Rectal smooth muscle tissue (tissue), 1 donor: ENCODE results near the gene SLC35E1.

Experiments used
- H3K27ac ChIP-seq: one replicate; pipeline ENCODE4 v1.7.0; 2013; ENCODE audit warnings: low read depth, low read length, inconsistent platforms
- H3K27me3 ChIP-seq: one replicate; pipeline ENCODE4 v1.7.0; 2013; ENCODE audit warnings: low read length; ENCODE audit not compliant: control insufficient read depth, insufficient read depth
- H3K36me3 ChIP-seq: one replicate; pipeline ENCODE4 v1.7.0; 2013; ENCODE audit warnings: low read length; ENCODE audit not compliant: control insufficient read depth, insufficient read depth
- H3K4me1 ChIP-seq: one replicate; pipeline ENCODE4 v1.7.0; 2013; ENCODE audit warnings: low read length; ENCODE audit not compliant: control insufficient read depth, insufficient read depth
- H3K4me3 ChIP-seq: one replicate; pipeline ENCODE4 v1.7.0; 2013; ENCODE audit warnings: low read length
- H3K9ac ChIP-seq: one replicate; pipeline ENCODE4 v1.7.0; 2013; ENCODE audit warnings: low read length

SLC35E1 gene

GRCh38 chr19:16608290-16608739 lies 36.1 kb upstream of the SLC35E1 start:
- H3K9ac ChIP-seq, result no peak overlapping the region
- H3K27ac ChIP-seq, result peak overlapping the region; percentile 93
- H3K27me3 ChIP-seq, result no peaks in the 10 kb centered on the region
- peaks cover 26% of the 10 kb centered on the region for H3K4me1 ChIP-seq
- no peak overlapping the region for H3K4me3 ChIP-seq
- peaks cover 4% of the 10 kb centered on the region for H3K36me3 ChIP-seq

- peak overlapping the region; percentile 93 for H3K27ac ChIP-seq
- H3K4me1 ChIP-seq, result peaks cover 26% of the 10 kb centered on the region
- H3K4me3 ChIP-seq, result no peak overlapping the region
- H3K9ac ChIP-seq, result no peak overlapping the region
- no peaks in the 10 kb centered on the region for H3K27me3 ChIP-seq
- peaks cover 4% of the 10 kb centered on the region for H3K36me3 ChIP-seq
These were observed 35.6 kb upstream of the SLC35E1 start for GRCh38 chr19:16607819-16608218.

- Histone ChIP-seq H3K27me3 (no peaks in the 10 kb centered on the region), H3K27ac (peak overlapping the region; percentile 7), H3K36me3 (peaks cover 4% of the 10 kb centered on the region), H3K4me3 (no peak overlapping the region), H3K9ac (no peak overlapping the region), H3K4me1 (peaks cover 24% of the 10 kb centered on the region)
These were observed 33.4 kb upstream of the SLC35E1 start for GRCh38 chr19:16605553-16605994.

GRCh38 chr19:16605115-16605514 lies 32.9 kb upstream of the SLC35E1 start:
- no peak overlapping the region for H3K9ac ChIP-seq
- H3K36me3 ChIP-seq, result peaks cover 4% of the 10 kb centered on the region
- peaks cover 24% of the 10 kb centered on the region for H3K4me1 ChIP-seq
- peak overlapping the region; percentile 7 for H3K27ac ChIP-seq
- H3K4me3 ChIP-seq, result no peak overlapping the region
- H3K27me3 ChIP-seq, result no peaks in the 10 kb centered on the region

GRCh38 chr19:16604615-16605014 lies 32.4 kb upstream of the SLC35E1 start:
- Histone ChIP-seq H3K4me1 (peaks cover 24% of the 10 kb centered on the region), H3K4me3 (no peak overlapping the region), H3K9ac (no peak overlapping the region), H3K27ac (no peak overlapping the region), H3K36me3 (peaks cover 4% of the 10 kb centered on the region), H3K27me3 (no peaks in the 10 kb centered on the region)

- Histone ChIP-seq H3K4me3 (no peak overlapping the region), H3K27me3 (no peaks in the 10 kb centered on the region), H3K4me1 (peaks cover 15% of the 10 kb centered on the region), H3K36me3 (peaks cover 4% of the 10 kb centered on the region), H3K27ac (no peak overlapping the region), H3K9ac (no peak overlapping the region)
These were observed 30.9 kb upstream of the SLC35E1 start for GRCh38 chr19:16603090-16603489.

GRCh38 chr19:16601378-16602052 lies 29.3 kb upstream of the SLC35E1 start:
- no peak overlapping the region for H3K4me3 ChIP-seq
- H3K4me1 ChIP-seq, result peaks cover 11% of the 10 kb centered on the region
- H3K27ac ChIP-seq, result no peak overlapping the region
- no peaks in the 10 kb centered on the region for H3K27me3 ChIP-seq
- no peak overlapping the region for H3K9ac ChIP-seq
- peaks cover under 1% of the 10 kb centered on the region for H3K36me3 ChIP-seq

GRCh38 chr19:16600824-16601223 lies 28.6 kb upstream of the SLC35E1 start:
- Histone ChIP-seq H3K27ac (no peak overlapping the region), H3K27me3 (no peaks in the 10 kb centered on the region), H3K4me1 (peaks cover 9% of the 10 kb centered on the region), H3K36me3 (no peaks in the 10 kb centered on the region), H3K9ac (no peak overlapping the region), H3K4me3 (no peak overlapping the region)

- no peak overlapping the region for H3K27ac ChIP-seq
- no peak overlapping the region for H3K9ac ChIP-seq
- peaks cover 3% of the 10 kb centered on the region for H3K4me1 ChIP-seq
- H3K4me3 ChIP-seq, result no peak overlapping the region
- H3K36me3 ChIP-seq, result no peaks in the 10 kb centered on the region
- no peaks in the 10 kb centered on the region for H3K27me3 ChIP-seq
These were observed 27.6 kb upstream of the SLC35E1 start for GRCh38 chr19:16599655-16600346.

GRCh38 chr19:16598848-16599247 lies 26.6 kb upstream of the SLC35E1 start:
- H3K36me3 ChIP-seq, result no peaks in the 10 kb centered on the region
- H3K27ac ChIP-seq, result no peak overlapping the region
- no peak overlapping the region for H3K4me3 ChIP-seq
- H3K27me3 ChIP-seq, result no peaks in the 10 kb centered on the region
- H3K4me1 ChIP-seq, result peaks cover 3% of the 10 kb centered on the region
- no peak overlapping the region for H3K9ac ChIP-seq

GRCh38 chr19:16596399-16596798 lies 24.2 kb upstream of the SLC35E1 start:
- peaks cover 3% of the 10 kb centered on the region for H3K4me1 ChIP-seq
- H3K4me3 ChIP-seq, result no peak overlapping the region
- no peak overlapping the region for H3K27ac ChIP-seq
- H3K27me3 ChIP-seq, result no peaks in the 10 kb centered on the region
- H3K9ac ChIP-seq, result no peak overlapping the region
- no peaks in the 10 kb centered on the region for H3K36me3 ChIP-seq

GRCh38 chr19:16595097-16595496 lies 22.9 kb upstream of the SLC35E1 start:
- H3K36me3 ChIP-seq, result no peaks in the 10 kb centered on the region
- H3K9ac ChIP-seq, result no peak overlapping the region
- peaks cover 3% of the 10 kb centered on the region for H3K4me1 ChIP-seq
- no peaks in the 10 kb centered on the region for H3K27me3 ChIP-seq
- no peak overlapping the region for H3K27ac ChIP-seq
- no peak overlapping the region for H3K4me3 ChIP-seq

GRCh38 chr19:16594681-16595091 lies 22.5 kb upstream of the SLC35E1 start:
- no peaks in the 10 kb centered on the region for H3K27me3 ChIP-seq
- peaks cover 3% of the 10 kb centered on the region for H3K4me1 ChIP-seq
- H3K27ac ChIP-seq, result no peak overlapping the region
- H3K4me3 ChIP-seq, result no peak overlapping the region
- H3K36me3 ChIP-seq, result no peaks in the 10 kb centered on the region
- no peak overlapping the region for H3K9ac ChIP-seq
